ENCODE results near the gene SEC14L1. TPM values are rescaled to one million over a fixed set of nuclear protein-coding genes. Genes with fewer than 3 reads are reported as not detected.

Gene SEC14L1
- total RNA-seq, 1 experiment from 2014 or later = 279 TPM

DNA sequence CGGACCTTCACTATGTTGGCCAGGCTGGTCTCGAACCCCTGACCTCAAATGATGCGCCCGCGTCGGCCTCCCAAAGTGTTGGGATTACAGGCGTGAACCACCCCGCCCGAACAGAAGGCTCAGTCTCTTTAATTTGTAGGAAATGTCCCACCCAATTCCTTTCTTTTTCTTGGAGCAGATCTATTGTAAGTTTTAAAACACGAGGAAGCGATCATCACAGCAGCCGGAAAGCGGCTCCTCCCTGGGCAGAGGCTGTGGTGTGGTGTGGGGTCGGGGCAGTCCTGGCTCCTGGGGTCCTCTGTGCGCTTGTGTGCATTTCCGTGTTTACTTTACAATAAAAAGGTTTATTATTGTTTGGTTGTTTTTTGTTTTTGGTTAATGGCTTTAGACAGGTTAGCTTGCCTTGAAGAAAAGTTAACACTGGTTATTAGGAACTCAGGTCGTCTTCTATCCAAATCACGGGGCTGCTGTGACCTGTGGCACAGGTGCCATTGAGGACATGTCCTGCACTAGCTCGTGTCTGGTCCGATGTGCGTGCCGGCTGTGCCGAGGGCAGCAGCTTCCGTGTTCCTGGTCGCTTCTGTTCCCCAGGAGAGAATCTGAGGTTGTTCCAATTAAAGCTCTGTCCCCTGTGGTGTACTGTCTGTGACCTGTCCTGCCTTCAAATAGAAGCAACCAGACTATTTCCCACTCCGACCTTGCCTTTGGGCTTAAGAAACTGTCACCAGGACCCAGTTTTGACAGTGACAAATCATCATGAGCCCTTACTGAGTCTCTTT lies 83.1 kb downstream of the SEC14L1 start:
- no peak for TF ChIP-seq SIN3A (IDR thresholded peaks at IDR 0.05; ENCODE audit: borderline replicate concordance, insufficient read depth, low read depth, low read length)
- TF ChIP-seq, protein P1, sequence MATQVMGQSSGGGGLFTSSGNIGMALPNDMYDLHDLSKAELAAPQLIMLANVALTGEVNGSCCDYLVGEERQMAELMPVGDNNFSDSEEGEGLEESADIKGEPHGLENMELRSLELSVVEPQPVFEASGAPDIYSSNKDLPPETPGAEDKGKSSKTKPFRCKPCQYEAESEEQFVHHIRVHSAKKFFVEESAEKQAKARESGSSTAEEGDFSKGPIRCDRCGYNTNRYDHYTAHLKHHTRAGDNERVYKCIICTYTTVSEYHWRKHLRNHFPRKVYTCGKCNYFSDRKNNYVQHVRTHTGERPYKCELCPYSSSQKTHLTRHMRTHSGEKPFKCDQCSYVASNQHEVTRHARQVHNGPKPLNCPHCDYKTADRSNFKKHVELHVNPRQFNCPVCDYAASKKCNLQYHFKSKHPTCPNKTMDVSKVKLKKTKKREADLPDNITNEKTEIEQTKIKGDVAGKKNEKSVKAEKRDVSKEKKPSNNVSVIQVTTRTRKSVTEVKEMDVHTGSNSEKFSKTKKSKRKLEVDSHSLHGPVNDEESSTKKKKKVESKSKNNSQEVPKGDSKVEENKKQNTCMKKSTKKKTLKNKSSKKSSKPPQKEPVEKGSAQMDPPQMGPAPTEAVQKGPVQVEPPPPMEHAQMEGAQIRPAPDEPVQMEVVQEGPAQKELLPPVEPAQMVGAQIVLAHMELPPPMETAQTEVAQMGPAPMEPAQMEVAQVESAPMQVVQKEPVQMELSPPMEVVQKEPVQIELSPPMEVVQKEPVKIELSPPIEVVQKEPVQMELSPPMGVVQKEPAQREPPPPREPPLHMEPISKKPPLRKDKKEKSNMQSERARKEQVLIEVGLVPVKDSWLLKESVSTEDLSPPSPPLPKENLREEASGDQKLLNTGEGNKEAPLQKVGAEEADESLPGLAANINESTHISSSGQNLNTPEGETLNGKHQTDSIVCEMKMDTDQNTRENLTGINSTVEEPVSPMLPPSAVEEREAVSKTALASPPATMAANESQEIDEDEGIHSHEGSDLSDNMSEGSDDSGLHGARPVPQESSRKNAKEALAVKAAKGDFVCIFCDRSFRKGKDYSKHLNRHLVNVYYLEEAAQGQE (IDR thresholded peaks at IDR 0.05; ENCODE audit: insufficient read depth in 1 of 2, low read depth in 2 of 2, low read length in 1 of 2) = no peak
- CTCF ChIA-PET = no interaction called here

DNA sequence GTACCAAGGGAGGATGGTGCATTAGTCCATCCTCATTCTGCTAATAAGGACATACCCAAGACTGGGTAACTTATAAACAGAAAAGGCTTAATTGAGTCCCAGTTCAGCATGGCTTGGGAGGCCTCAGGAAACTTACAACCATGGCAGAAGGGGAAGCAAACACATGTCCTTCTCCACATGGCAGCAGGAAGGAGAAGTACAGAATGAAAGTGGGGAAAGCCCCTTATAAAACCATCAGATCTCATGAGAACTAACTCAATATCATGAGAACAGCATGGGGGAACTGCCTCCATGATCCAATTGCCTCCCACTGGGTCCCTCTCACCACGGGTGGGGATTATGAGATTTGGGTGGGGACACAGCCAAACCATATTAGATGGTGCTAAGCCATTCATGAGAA lies 84.5 kb downstream of the SEC14L1 start:
- Histone ChIP-seq H3K27ac (ENCODE audit: low read length) (no peak overlapping the region), H3K27me3 (ENCODE audit: control insufficient read depth, insufficient read depth, low read length) (no peaks in the 10 kb centered on the region), H3K4me3 (ENCODE audit: low read depth in 2 of 2, low read length in 2 of 2) (no peak overlapping the region), H3K36me3 (ENCODE audit: control insufficient read depth, insufficient read depth, low read length) (no peaks in the 10 kb centered on the region), H3K9me3 (ENCODE audit: control insufficient read depth, insufficient read depth, low read depth, low read length) (no peaks in the 10 kb centered on the region), H3K4me1 (ENCODE audit: control insufficient read depth, insufficient read depth, low read length) (no peaks in the 10 kb centered on the region)
- in situ Hi-C loops (cut with HindIII; ENCODE audit: low pct_unique_long_range_greater_than_20kb, low sequenced_read_pairs) = no loop called here
- peak; percentile 55; the same call in 1 of the 2 replicates for TF ChIP-seq POLR2AphosphoS5 (IDR thresholded peaks at IDR 0.05; ENCODE audit: low read depth, low read length)
- TF ChIP-seq, protein P2, sequence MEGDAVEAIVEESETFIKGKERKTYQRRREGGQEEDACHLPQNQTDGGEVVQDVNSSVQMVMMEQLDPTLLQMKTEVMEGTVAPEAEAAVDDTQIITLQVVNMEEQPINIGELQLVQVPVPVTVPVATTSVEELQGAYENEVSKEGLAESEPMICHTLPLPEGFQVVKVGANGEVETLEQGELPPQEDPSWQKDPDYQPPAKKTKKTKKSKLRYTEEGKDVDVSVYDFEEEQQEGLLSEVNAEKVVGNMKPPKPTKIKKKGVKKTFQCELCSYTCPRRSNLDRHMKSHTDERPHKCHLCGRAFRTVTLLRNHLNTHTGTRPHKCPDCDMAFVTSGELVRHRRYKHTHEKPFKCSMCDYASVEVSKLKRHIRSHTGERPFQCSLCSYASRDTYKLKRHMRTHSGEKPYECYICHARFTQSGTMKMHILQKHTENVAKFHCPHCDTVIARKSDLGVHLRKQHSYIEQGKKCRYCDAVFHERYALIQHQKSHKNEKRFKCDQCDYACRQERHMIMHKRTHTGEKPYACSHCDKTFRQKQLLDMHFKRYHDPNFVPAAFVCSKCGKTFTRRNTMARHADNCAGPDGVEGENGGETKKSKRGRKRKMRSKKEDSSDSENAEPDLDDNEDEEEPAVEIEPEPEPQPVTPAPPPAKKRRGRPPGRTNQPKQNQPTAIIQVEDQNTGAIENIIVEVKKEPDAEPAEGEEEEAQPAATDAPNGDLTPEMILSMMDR (IDR thresholded peaks at IDR 0.05) = no peak
- ChIA-PET POLR2A (no interaction called here), CTCF (no interaction called here)
- intact Hi-C loops (cut with micrococcal nuclease; ENCODE audit: unreplicated experiment) = no loop called here
- DNase-seq (ENCODE audit: low read depth, low spot score) (no peak), ATAC-seq (no peak)
- BruUV-seq (replicated peaks) = no TSS peak

More for the DNA sequence above, 83.1 kb downstream of the SEC14L1 start:
- H3K27me3 ChIP-seq (ENCODE audit: control insufficient read depth, insufficient read depth, low read length) = no peaks in the 10 kb centered on the region
- DNase-seq (ENCODE audit: low read depth, low spot score) (no peak), ATAC-seq (no peak)
- in situ Hi-C loops (cut with HindIII; ENCODE audit: low pct_unique_long_range_greater_than_20kb, low sequenced_read_pairs) (no loop called here), intact Hi-C loops (cut with micrococcal nuclease; ENCODE audit: unreplicated experiment) (no loop called here)
- no TSS peak for BruUV-seq (replicated peaks)
- H3K36me3 ChIP-seq (ENCODE audit: control insufficient read depth, insufficient read depth, low read length) = no peaks in the 10 kb centered on the region
- H3K27ac ChIP-seq (ENCODE audit: low read length) = no peak overlapping the region
- POLR2A ChIA-PET = no interaction called here
- no peak overlapping the region for H3K4me3 ChIP-seq (ENCODE audit: low read depth in 2 of 2, low read length in 2 of 2)
- no peaks in the 10 kb centered on the region for H3K9me3 ChIP-seq (ENCODE audit: control insufficient read depth, insufficient read depth, low read depth, low read length)
- no peaks in the 10 kb centered on the region for H3K4me1 ChIP-seq (ENCODE audit: control insufficient read depth, insufficient read depth, low read length)

DNA sequence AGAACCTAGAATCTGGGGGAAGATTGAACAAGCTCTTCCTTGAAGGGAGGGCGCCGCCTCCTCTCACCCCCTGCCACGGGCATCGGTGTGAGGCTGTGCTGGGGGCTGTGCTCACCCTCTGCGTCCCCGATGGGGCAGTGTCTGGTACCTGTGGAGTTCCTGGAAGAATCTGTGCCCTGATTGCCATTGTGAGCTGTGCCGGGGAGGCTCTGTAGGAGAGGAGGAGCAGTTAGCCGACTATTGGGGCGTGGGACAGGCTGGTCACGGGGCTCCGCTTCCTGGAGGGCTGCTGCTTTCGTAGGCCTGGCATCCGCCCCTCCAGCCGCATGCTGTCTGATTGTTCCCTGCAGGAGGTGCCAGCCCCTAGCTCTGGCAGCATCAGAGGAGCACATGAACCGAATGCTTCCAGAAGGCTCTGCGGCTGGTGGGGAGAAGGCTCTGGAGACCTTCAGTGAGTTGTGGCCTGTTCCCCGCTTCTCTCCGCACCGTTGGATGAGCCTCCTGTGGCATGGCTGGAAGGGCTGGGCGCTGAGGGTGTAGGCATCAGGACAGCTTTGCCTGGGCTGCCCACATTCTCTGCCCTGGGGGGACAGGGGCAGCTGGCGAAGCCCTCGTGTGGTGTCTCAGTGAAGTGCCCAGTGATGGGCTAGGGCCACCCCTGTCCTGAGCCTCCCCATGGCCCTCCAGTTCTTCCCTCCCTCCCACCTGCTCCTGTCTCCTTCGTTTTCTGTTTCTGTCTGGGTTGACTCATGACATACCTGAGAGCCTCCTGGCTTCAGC lies 86.9 kb downstream of the SEC14L1 start:
- Histone ChIP-seq H3K9me3 (ENCODE audit: control insufficient read depth, insufficient read depth, low read depth, low read length) (no peaks in the 10 kb centered on the region), H3K4me3 (ENCODE audit: low read depth in 2 of 2, low read length in 2 of 2) (no peak overlapping the region), H3K27me3 (ENCODE audit: control insufficient read depth, insufficient read depth, low read length) (no peaks in the 10 kb centered on the region), H3K36me3 (ENCODE audit: control insufficient read depth, insufficient read depth, low read length) (no peaks in the 10 kb centered on the region), H3K27ac (ENCODE audit: low read length) (no peak overlapping the region; the same call in 1 of the 2 replicates), H3K4me1 (ENCODE audit: control insufficient read depth, insufficient read depth, low read length) (no peaks in the 10 kb centered on the region)
- POLR2A ChIA-PET = interaction anchor here (0.6 kb wide), 1 partner anchor 128 kb away, joined by 3 read pairs; no protein-coding TSS in a partner anchor
- peak; percentile 44 for ATAC-seq
- TF ChIP-seq POLR2AphosphoS5 (IDR thresholded peaks at IDR 0.05; ENCODE audit: low read depth, low read length) (no peak; the same call in 1 of the 2 replicates), SIN3A (IDR thresholded peaks at IDR 0.05; ENCODE audit: borderline replicate concordance, insufficient read depth, low read depth, low read length) (no peak), TCF7L2 (IDR thresholded peaks at IDR 0.05; ENCODE audit: low read depth, low read length) (no peak)
- TF ChIP-seq, protein P1 (IDR thresholded peaks at IDR 0.05; ENCODE audit: insufficient read depth in 1 of 2, low read depth in 2 of 2, low read length in 1 of 2) = no peak
- TF ChIP-seq, protein P2 (IDR thresholded peaks at IDR 0.05) = no peak
- DNase-seq (ENCODE audit: low read depth, low spot score) = no peak
- CTCF ChIA-PET = no interaction called here
- no TSS peak for BruUV-seq (replicated peaks)
- in situ Hi-C loops (cut with HindIII; ENCODE audit: low pct_unique_long_range_greater_than_20kb, low sequenced_read_pairs) = no loop called here
- intact Hi-C loops (cut with micrococcal nuclease; ENCODE audit: unreplicated experiment) = no loop called here
